ENCODE data around the gene TAPBP. TPM values are rescaled to one million over a fixed set of nuclear protein-coding genes. Genes with fewer than 3 reads are reported as not detected.

Gene TAPBP
- total RNA-seq, 4 donors from 2014 or later, result 175 to 423 (median 217) TPM

GRCh38 chr6:33297406-33297955, 16.4 kb downstream of the TAPBP start:
- peak; percentile 70 for DNase-seq
- in situ Hi-C loops (cut with MboI; ENCODE audit: low pct_ligation_motif_present in 1 of 4, low pct_unique_long_range_greater_than_20kb in 1 of 4, low sequenced_read_pairs in 3 of 4), result no loop called here
- H3K4me3 ChIP-seq, result peak overlapping the region; percentile 17 to 88 (median 74)
- H3K9me3 ChIP-seq, result no peaks in the 10 kb centered on the region
- no peaks in the 10 kb centered on the region for H3K27me3 ChIP-seq
- intact Hi-C loops (cut with DNase I; ENCODE audit: low total_unique reads), result no loop called here
- WGBS, 2 donors (ENCODE audit: low coverage in 1 of 2), result 9% methylated on average over 16 of the region's 16 CpGs; no CpG with 5 or more reads in 1 of the 2 donors
- TF ChIP-seq CTCF (IDR thresholded peaks at IDR 0.05), result no peak
- no peak for TF ChIP-seq POLR2AphosphoS5 (IDR thresholded peaks at IDR 0.05)
- no peak for TF ChIP-seq POLR2A (IDR thresholded peaks at IDR 0.05)
- no peak for TF ChIP-seq EP300 (IDR thresholded peaks at IDR 0.05; ENCODE audit: low read depth)
- H3K4me1 ChIP-seq, result peaks cover 10 to 33% (median 23%) of the 10 kb centered on the region in 4 donors
- peak overlapping the region; percentile 97 to 99 (median 98) for H3K27ac ChIP-seq
- H3K36me3 ChIP-seq, result no peaks in the 10 kb centered on the region

GRCh38 chr6:33296797-33297405, 17.0 kb downstream of the TAPBP start:
- no peaks in the 10 kb centered on the region for H3K9me3 ChIP-seq
- intact Hi-C loops (cut with DNase I; ENCODE audit: low total_unique reads) (no loop called here), in situ Hi-C loops (cut with MboI; ENCODE audit: low pct_ligation_motif_present in 1 of 4, low pct_unique_long_range_greater_than_20kb in 1 of 4, low sequenced_read_pairs in 3 of 4) (no loop called here)
- WGBS, 2 donors (ENCODE audit: low coverage in 1 of 2), result 65% methylated on average over 12 of the region's 12 CpGs; no CpG with 5 or more reads in 1 of the 2 donors
- peak overlapping the region in 3 of 4 donors; percentile 63 to 88 (median 86) for H3K4me3 ChIP-seq
- H3K4me1 ChIP-seq, result peaks cover 10 to 33% (median 23%) of the 10 kb centered on the region in 4 donors
- H3K27ac ChIP-seq, result peak overlapping the region; percentile 97 to 99 (median 98)
- DNase-seq, result no peak
- H3K27me3 ChIP-seq, result no peaks in the 10 kb centered on the region
- no peak for TF ChIP-seq CTCF (IDR thresholded peaks at IDR 0.05)
- TF ChIP-seq POLR2A (IDR thresholded peaks at IDR 0.05), result no peak
- no peak for TF ChIP-seq POLR2AphosphoS5 (IDR thresholded peaks at IDR 0.05)
- H3K36me3 ChIP-seq, result peaks cover 0 to 3% (median 0%) of the 10 kb centered on the region in 4 donors

GRCh38 chr6:33295621-33296369, 18.1 kb downstream of the TAPBP start:
- Histone ChIP-seq H3K36me3 (peaks cover 0 to 8% (median 0%) of the 10 kb centered on the region in 4 donors), H3K27me3 (no peaks in the 10 kb centered on the region), H3K4me1 (peaks cover 10 to 27% (median 22%) of the 10 kb centered on the region in 4 donors), H3K4me3 (no peak overlapping the region), H3K9me3 (no peaks in the 10 kb centered on the region), H3K27ac (no peak overlapping the region)
- no peak for DNase-seq
- 80 to 88% methylated on average over 5 to 15 of the region's 15 CpGs for WGBS, 2 donors (ENCODE audit: low coverage in 1 of 2)
- intact Hi-C loops (cut with DNase I; ENCODE audit: low total_unique reads) (no loop called here), in situ Hi-C loops (cut with MboI; ENCODE audit: low pct_ligation_motif_present in 1 of 4, low pct_unique_long_range_greater_than_20kb in 1 of 4, low sequenced_read_pairs in 3 of 4) (no loop called here)
- TF ChIP-seq EP300 (IDR thresholded peaks at IDR 0.05; ENCODE audit: low read depth), result no peak
- TF ChIP-seq POLR2AphosphoS5 (IDR thresholded peaks at IDR 0.05), result no peak
- TF ChIP-seq POLR2A (IDR thresholded peaks at IDR 0.05), result no peak
- no peak for TF ChIP-seq CTCF (IDR thresholded peaks at IDR 0.05)

GRCh38 chr6:33294086-33294823, 19.6 kb downstream of the TAPBP start:
- Histone ChIP-seq H3K4me1 (peaks cover 6 to 27% (median 23%) of the 10 kb centered on the region in 4 donors), H3K9me3 (no peaks in the 10 kb centered on the region), H3K4me3 (no peak overlapping the region), H3K36me3 (peaks cover 0 to 8% (median 0%) of the 10 kb centered on the region in 4 donors), H3K27ac (no peak overlapping the region), H3K27me3 (no peaks in the 10 kb centered on the region)
- TF ChIP-seq EP300 (IDR thresholded peaks at IDR 0.05; ENCODE audit: low read depth), result no peak
- no peak for TF ChIP-seq POLR2A (IDR thresholded peaks at IDR 0.05)
- TF ChIP-seq CTCF (IDR thresholded peaks at IDR 0.05), result no peak
- TF ChIP-seq POLR2AphosphoS5 (IDR thresholded peaks at IDR 0.05), result no peak
- no peak for DNase-seq
- WGBS, 2 donors (ENCODE audit: low coverage in 1 of 2), result 59 to 60% methylated on average over 6 to 10 of the region's 10 CpGs
- in situ Hi-C loops (cut with MboI; ENCODE audit: low pct_ligation_motif_present in 1 of 4, low pct_unique_long_range_greater_than_20kb in 1 of 4, low sequenced_read_pairs in 3 of 4), result no loop called here
- intact Hi-C loops (cut with DNase I; ENCODE audit: low total_unique reads), result no loop called here
